HEK293T (cell line): ENCODE results near the gene DUSP9.
"Not testable (repeated sequence)": the region's sequence is repeated elsewhere in the genome, so short reads cannot be mapped to it uniquely, and the experiment has no call there.

Experiments used
- CTCF ChIA-PET: fragments of 350-600 bp; formaldehyde crosslinking; extraction: SDS; loops from one replicate; lab custom pipeline; 2021; ENCODE audit warnings: antibody characterized with exemption, inconsistent platforms; lab: Yijun Ruan, JAX
- POLR2A ChIA-PET: fragments of 350-600 bp; formaldehyde crosslinking; extraction: SDS; loops from one replicate; lab custom pipeline; 2020; ENCODE audit warnings: antibody characterized with exemption, inconsistent platforms; lab: Yijun Ruan, JAX
- DNase-seq: peaks from one replicate; pipeline ENCODE4 v3.0.0; 2012; ENCODE audit warnings: mixed read lengths; ENCODE audit errors: extremely low spot score
- ARNT ChIP-seq: fragments of 450-650 bp; IDR thresholded peaks from 2 replicates; pipeline ENCODE4 v1.6.1; 2017; ENCODE audit warnings: mild to moderate bottlenecking
- BHLHE40 ChIP-seq: fragments of 450-650 bp; IDR thresholded peaks from 2 replicates; pipeline ENCODE4 v1.6.1; 2016; ENCODE audit warnings: mild to moderate bottlenecking, moderate library complexity, borderline replicate concordance
- CTBP1 ChIP-seq: fragments of 450-650 bp; IDR thresholded peaks from 2 replicates; pipeline ENCODE4 v1.6.1; 2016; ENCODE audit warnings: borderline replicate concordance
- ELF4 ChIP-seq: fragments of 450-650 bp; IDR thresholded peaks from 2 replicates; pipeline ENCODE4 v1.6.1; 2017; ENCODE audit warnings: antibody characterized with exemption
- FOXA1 ChIP-seq: fragments of 450-650 bp; IDR thresholded peaks from 2 replicates; pipeline ENCODE4 v1.6.1; 2016; ENCODE audit warnings: mild to moderate bottlenecking
- FOXK2 ChIP-seq: fragments of 450-650 bp; IDR thresholded peaks from 2 replicates; pipeline ENCODE4 v1.6.1; 2016; ENCODE audit warnings: mild to moderate bottlenecking
- FOXM1 ChIP-seq: fragments of 450-650 bp; IDR thresholded peaks from 2 replicates; pipeline ENCODE4 v1.6.1; 2017; ENCODE audit warnings: mild to moderate bottlenecking, borderline replicate concordance
- HDGF ChIP-seq: fragments of 450-650 bp; IDR thresholded peaks from 2 replicates; pipeline ENCODE4 v1.6.1; 2017; ENCODE audit warnings: antibody characterized with exemption, borderline replicate concordance
- L3MBTL2 ChIP-seq: fragments of 450-650 bp; conservative IDR thresholded peaks from 2 replicates; pipeline ENCODE4 v1.6.1; 2016; ENCODE audit warnings: mild to moderate bottlenecking
- LEF1 ChIP-seq: fragments of 450-650 bp; IDR thresholded peaks from 2 replicates; pipeline ENCODE4 v1.6.1; 2017; ENCODE audit warnings: mild to moderate bottlenecking, borderline replicate concordance
- NFRKB ChIP-seq: fragments of 450-650 bp; IDR thresholded peaks from 2 replicates; pipeline ENCODE4 v1.6.1; 2016; ENCODE audit warnings: mild to moderate bottlenecking, moderate library complexity
- PKNOX1 ChIP-seq: fragments of 450-650 bp; IDR thresholded peaks from 2 replicates; pipeline ENCODE4 v1.6.1; 2016
- SP1 ChIP-seq: fragments of 450-650 bp; IDR thresholded peaks from 2 replicates; pipeline ENCODE4 v1.6.1; 2017
- SUZ12 ChIP-seq: fragments of 450-650 bp; IDR thresholded peaks from 2 replicates; pipeline ENCODE4 v1.6.1; 2016; ENCODE audit warnings: mild to moderate bottlenecking
- TARDBP ChIP-seq: fragments of 450-650 bp; IDR thresholded peaks from 2 replicates; pipeline ENCODE4 v1.6.1; 2016
- ZNF384 ChIP-seq: fragments of 450-650 bp; IDR thresholded peaks from 2 replicates; pipeline ENCODE4 v1.6.1; 2016

The DUSP9 gene

GRCh38 chrX:153601511-153602110, 45.4 kb upstream of the DUSP9 start:
- POLR2A ChIA-PET = no interaction called here
- no peak for DNase-seq
- CTCF ChIA-PET = interaction anchor here (0.6 to 3.7 kb wide), 5 partner anchors 8 to 66 kb away, joined by 3 to 17 read pairs (median 3); no protein-coding TSS in a partner anchor
- TF ChIP-seq FOXA1 (no peak), FOXK2 (no peak), ZNF384 (no peak), ELF4 (no peak), CTBP1 (no peak)

GRCh38 chrX:153602601-153603000, 44.4 kb upstream of the DUSP9 start:
- POLR2A ChIA-PET = no interaction called here
- TF ChIP-seq BHLHE40 = no peak
- no peak for TF ChIP-seq ELF4
- CTCF ChIA-PET = no interaction called here
- DNase-seq = no peak

GRCh38 chrX:153603131-153603656, 43.8 kb upstream of the DUSP9 start:
- POLR2A ChIA-PET = no interaction called here
- no peak for DNase-seq
- CTCF ChIA-PET = no interaction called here
- TF ChIP-seq BHLHE40 (no peak), SP1 (no peak), HDGF (no peak), FOXA1 (no peak), CTBP1 (no peak), NFRKB (no peak), SUZ12 (no peak), LEF1 (no peak), FOXM1 (no peak), L3MBTL2 (no peak), ARNT (no peak), ELF4 (no peak), ZNF384 (no peak), FOXK2 (no peak), TARDBP (no peak)

GRCh38 chrX:153604666-153605380, 42.2 kb upstream of the DUSP9 start:
- CTCF ChIA-PET = interaction anchor here (0.9 to 2.9 kb wide), 3 partner anchors 23 to 83 kb away, joined by 3 to 10 read pairs (median 4); partner anchors contain the start of gene SLC6A8
- DNase-seq, POLR2A ChIA-PET: not testable (repeated sequence)

GRCh38 chrX:153606503-153606902, 40.5 kb upstream of the DUSP9 start:
- ChIA-PET POLR2A (no interaction called here), CTCF (interaction anchor here (0.6 to 2.9 kb wide), 3 partner anchors 61 to 134 kb away, joined by 4 to 10 read pairs (median 9); no protein-coding TSS in a partner anchor)
- no peak for DNase-seq
- TF ChIP-seq L3MBTL2 (no peak), FOXK2 (no peak), ELF4 (no peak), CTBP1 (no peak), TARDBP (no peak), LEF1 (no peak), PKNOX1 (no peak), FOXA1 (no peak), ARNT (no peak), BHLHE40 (no peak), SP1 (no peak), FOXM1 (no peak)

- no peak for DNase-seq
- ChIA-PET CTCF (interaction anchor here (0.7 kb wide), 1 partner anchor 204 kb away, joined by 3 read pairs; no protein-coding TSS in a partner anchor), POLR2A (no interaction called here)
- TF ChIP-seq SUZ12 = no peak
- no peak for TF ChIP-seq PKNOX1
- no peak for TF ChIP-seq FOXM1
- no peak for TF ChIP-seq HDGF
- no peak for TF ChIP-seq LEF1
- TF ChIP-seq BHLHE40 = no peak
- no peak for TF ChIP-seq FOXA1
- TF ChIP-seq SP1 = no peak
- no peak for TF ChIP-seq ZNF384
- TF ChIP-seq ELF4 = no peak
- no peak for TF ChIP-seq L3MBTL2
- TF ChIP-seq NFRKB = no peak
- no peak for TF ChIP-seq ARNT
- no peak for TF ChIP-seq TARDBP
- TF ChIP-seq FOXK2 = no peak
- no peak for TF ChIP-seq CTBP1
Measured at GRCh38 chrX:153608376-153608775, 38.6 kb upstream of the DUSP9 start.

- no peak for TF ChIP-seq BHLHE40
- no peak for TF ChIP-seq CTBP1
- no peak for TF ChIP-seq LEF1
- TF ChIP-seq ARNT = no peak
- TF ChIP-seq NFRKB = no peak
- TF ChIP-seq SP1 = no peak
- no peak for TF ChIP-seq HDGF
- TF ChIP-seq FOXM1 = no peak
- no peak for TF ChIP-seq SUZ12
- no peak for TF ChIP-seq FOXK2
- no peak for TF ChIP-seq PKNOX1
- TF ChIP-seq ZNF384 = no peak
- TF ChIP-seq ELF4 = no peak
- TF ChIP-seq L3MBTL2 = no peak
- TF ChIP-seq FOXA1 = no peak
- TF ChIP-seq TARDBP = no peak
- DNase-seq = no peak
- ChIA-PET POLR2A (no interaction called here), CTCF (interaction anchor here (0.7 to 3.1 kb wide), 7 partner anchors 9 to 203 kb away, joined by 3 to 21 read pairs (median 4); partner anchors contain the start of gene CCNQ)
Measured at GRCh38 chrX:153608806-153609205, 38.2 kb upstream of the DUSP9 start.
